B cell (primary cell): ENCODE measurements around the gene COL4A5. TPM values are rescaled to one million over a fixed set of nuclear protein-coding genes. Genes with fewer than 3 reads are reported as not detected.

ENCODE experiments used
- ATAC-seq: fragments of 200-7000 bp; cut with Tn5 transposase; one replicate; pipeline ENCODE4 v1.10.0; 2021; ENCODE audit warnings: low read depth, mild to moderate bottlenecking, moderate number of reproducible peaks, moderate library complexity
- CTCF ChIA-PET: fragments of 350-600 bp; sonication (Branson Sonifier 250); formaldehyde crosslinking; loops from one replicate; lab custom pipeline; 2021; ENCODE audit warnings: antibody characterized with exemption, inconsistent platforms; lab: Charles Lee
- POLR2A ChIA-PET: fragments of 350-600 bp; sonication (Branson Sonifier 250); formaldehyde crosslinking; loops from one replicate; lab custom pipeline; 2021; ENCODE audit warnings: antibody characterized with exemption; lab: Charles Lee
- DNase-seq: peaks from one replicate; pipeline ENCODE4 v3.0.0; 2013
- H2AFZ ChIP-seq: 2 replicates; pipeline ENCODE4 v1.6.1; 2012; ENCODE audit warnings: mild to moderate bottlenecking, low read depth, low read length; ENCODE audit not compliant: insufficient read depth, poor library complexity, severe bottlenecking
- H3K27ac ChIP-seq, 2 donors: 1 replicate in 1 of 2; 2 replicates in 1 of 2; pipeline ENCODE4 v1.5.1; 2012 to 2013; ENCODE audit warnings: low read length in 2 of 2, mild to moderate bottlenecking in 2 of 2, moderate library complexity in 1 of 2
- H3K27me3 ChIP-seq, 4 experiments: fragments of 200-600 bp in 1 of 4; sonication (generic) in 1 of 4; replicated peaks in 1 of 4; 1 replicate in 2 of 4; 2 replicates in 2 of 4; pipeline versions ENCODE4 v1.6.1 to v1.7.0; 2013 to 2016; ENCODE audit warnings: low read length in 3 of 4, mild to moderate bottlenecking in 2 of 4, mixed read lengths in 1 of 4, moderate library complexity in 1 of 4; ENCODE audit not compliant: insufficient read depth in 4 of 4, control insufficient read depth in 3 of 4; ENCODE audit errors: control extremely low read depth in 1 of 4
- H3K36me3 ChIP-seq, 2 experiments: replicated peaks in 1 of 2; 1 replicate in 1 of 2; 2 replicates in 1 of 2; pipeline versions ENCODE4 v1.6.1 to v1.7.1; 2013; ENCODE audit warnings: low read length in 1 of 2; ENCODE audit not compliant: insufficient read depth in 2 of 2, control insufficient read depth in 1 of 2; ENCODE audit errors: control extremely low read depth in 1 of 2, extremely low read depth in 1 of 2
- H3K4me1 ChIP-seq, 2 donors: fragments of 200-600 bp in 1 of 2; sonication (generic) in 1 of 2; 1 replicate in 1 of 2; 2 replicates in 1 of 2; pipeline versions ENCODE4 v1.5.1 to v1.6.1; 2013 to 2017; ENCODE audit warnings: low read length in 2 of 2; ENCODE audit not compliant: control insufficient read depth in 2 of 2, insufficient read depth in 2 of 2
- H3K4me2 ChIP-seq: replicated peaks from 2 replicates; pipeline ENCODE3; 2012; ENCODE audit warnings: mild to moderate bottlenecking, low read depth, low read length; ENCODE audit not compliant: poor library complexity, severe bottlenecking
- H3K4me3 ChIP-seq, 5 experiments: fragments of 200-600 bp in 1 of 5; sonication (generic) in 1 of 5; 1 replicate in 3 of 5; 2 replicates in 2 of 5; pipeline versions ENCODE4 v1.5.1 to v1.7.0; 2011 to 2016; ENCODE audit warnings: low read length in 4 of 5, mild to moderate bottlenecking in 4 of 5, low read depth in 2 of 5, control low read depth in 1 of 5, moderate library complexity in 1 of 5; ENCODE audit not compliant: insufficient read depth in 1 of 5; ENCODE audit errors: control extremely low read depth in 1 of 5, extremely low read depth in 1 of 5
- H3K79me2 ChIP-seq: fragments of 200-600 bp; sonication (generic); one replicate; pipeline ENCODE4 v1.6.0; 2016; ENCODE audit warnings: low read length; ENCODE audit not compliant: control insufficient read depth, insufficient read depth
- H3K9ac ChIP-seq: fragments of 200-600 bp; sonication (generic); 2 replicates; pipeline ENCODE4 v1.6.1; 2017; ENCODE audit warnings: mild to moderate bottlenecking, low read length, moderate library complexity
- H3K9me3 ChIP-seq, 3 donors: one replicate each; pipeline versions ENCODE4 v1.6.1 to v1.7.1; 2013; ENCODE audit warnings: low read length in 2 of 3; ENCODE audit not compliant: control insufficient read depth in 2 of 3, insufficient read depth in 1 of 3; ENCODE audit errors: control extremely low read depth in 1 of 3
- H4K20me1 ChIP-seq: 2 replicates; pipeline ENCODE4 v1.6.0; 2012; ENCODE audit warnings: mild to moderate bottlenecking, low read length; ENCODE audit not compliant: insufficient read depth, control insufficient read depth, poor library complexity, severe bottlenecking
- H3K27ac Mint-ChIP-seq: one replicate; pipeline ENCODE4 v1.8.0; 2021; ENCODE audit warnings: mixed read lengths
- H3K27me3 Mint-ChIP-seq: one replicate; pipeline ENCODE4 v1.8.0; 2021; ENCODE audit warnings: mixed read lengths
- H3K4me1 Mint-ChIP-seq: one replicate; pipeline ENCODE4 v1.8.0; 2021; ENCODE audit warnings: mixed read lengths
- H3K4me3 Mint-ChIP-seq: one replicate; pipeline ENCODE4 v1.8.0; 2021; ENCODE audit warnings: mixed read lengths
- H3K9me3 Mint-ChIP-seq: one replicate; pipeline ENCODE4 v1.8.0; 2022; ENCODE audit warnings: mixed read lengths; ENCODE audit not compliant: insufficient read depth
- CTCF ChIP-seq: fragments of 200-600 bp; IDR thresholded peaks from one replicate; pipeline ENCODE4 v1.8.0; 2022; ENCODE audit warnings: antibody characterized with exemption, mild to moderate bottlenecking
- EZH2 ChIP-seq: IDR thresholded peaks from 2 replicates; pipeline ENCODE4 v1.6.1; 2012; ENCODE audit warnings: borderline replicate concordance, low read depth, mild to moderate bottlenecking, moderate library complexity, low read length; ENCODE audit not compliant: insufficient read depth, poor library complexity, severe bottlenecking
- WGBS: methylation state at CpG from one replicate; pipeline ENCODE4 v1.1.5; 2013; ENCODE audit warnings: missing lambda C conversion rate; ENCODE audit not compliant: insufficient coverage; 5-methylcytosine and 5-hydroxymethylcytosine counted together
- intact Hi-C: fragments of 100-400 bp; cut with micrococcal nuclease; formaldehyde crosslinking; loops from one replicate; pipeline ENCODE4 v1.10.0; 2022
- polyA plus RNA-seq: library from polyadenylated mRNA; depleted of rRNA; stranded (reverse); fragments of >200 nt; gene quantifications from 2 replicates; pipeline ENCODE4 v1.2.3, GENCODE V29; 2012
- total RNA-seq, 2 donors: library from RNA; stranded (reverse); fragments of 120-200 nt in 1 of 2; gene quantifications; 1 replicate in 1 of 2; 2 replicates in 1 of 2; pipeline versions ENCODE4 v1.2.3 to v1.2.4, GENCODE V29; 2013 to 2022

COL4A5 gene
- total and polyA plus RNA-seq, 2 donors (not counting 1 experiment from before 2014, with no cell fraction given) = not detected

DNA sequence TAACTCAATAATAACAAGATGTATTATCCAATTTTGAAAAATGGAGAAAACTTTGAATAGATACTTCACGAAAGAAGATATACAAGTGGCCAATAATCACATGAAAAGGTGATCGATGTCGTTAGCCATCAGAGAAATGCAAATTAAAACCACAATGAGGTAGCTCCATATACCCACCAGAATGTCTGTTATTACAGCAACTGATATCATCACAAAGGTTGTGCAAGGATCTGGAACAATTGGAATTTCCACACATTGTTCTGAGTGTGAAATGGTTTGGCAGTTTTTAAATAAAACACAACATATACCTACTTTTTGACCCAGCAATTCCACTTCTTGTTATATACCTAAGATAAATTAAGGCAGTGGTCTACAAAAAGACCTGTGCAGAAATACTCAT, 225.1 kb downstream of the COL4A5 start:
- Histone ChIP-seq H4K20me1 (no peaks in the 10 kb centered on the region), H3K36me3 (no peaks in the 10 kb centered on the region), H3K4me1 (no peaks in the 10 kb centered on the region), H3K27ac (no peak overlapping the region), H3K4me2 (no peak overlapping the region), H3K27me3 (no peaks in the 10 kb centered on the region), H2AFZ (no peak overlapping the region), H3K4me3 (no peak overlapping the region), H3K9me3 (no peaks in the 10 kb centered on the region), H3K9ac (no peak overlapping the region), H3K79me2 (no peaks in the 10 kb centered on the region)
- H3K27me3 Mint-ChIP-seq = no peaks in the 10 kb centered on the region
- intact Hi-C loops = no loop called here
- no peaks in the 10 kb centered on the region for H3K4me1 Mint-ChIP-seq
- POLR2A ChIA-PET = no interaction called here
- H3K27ac Mint-ChIP-seq = no peak overlapping the region
- no CpG with 5 or more reads among the region's 3 CpGs for WGBS
- TF ChIP-seq CTCF (no peak), EZH2 (no peak)
- H3K4me3 Mint-ChIP-seq = no peak overlapping the region
- no peaks in the 10 kb centered on the region for H3K9me3 Mint-ChIP-seq
- CTCF ChIA-PET = no interaction called here
- ATAC-seq (no peak), DNase-seq (no peak)

DNA sequence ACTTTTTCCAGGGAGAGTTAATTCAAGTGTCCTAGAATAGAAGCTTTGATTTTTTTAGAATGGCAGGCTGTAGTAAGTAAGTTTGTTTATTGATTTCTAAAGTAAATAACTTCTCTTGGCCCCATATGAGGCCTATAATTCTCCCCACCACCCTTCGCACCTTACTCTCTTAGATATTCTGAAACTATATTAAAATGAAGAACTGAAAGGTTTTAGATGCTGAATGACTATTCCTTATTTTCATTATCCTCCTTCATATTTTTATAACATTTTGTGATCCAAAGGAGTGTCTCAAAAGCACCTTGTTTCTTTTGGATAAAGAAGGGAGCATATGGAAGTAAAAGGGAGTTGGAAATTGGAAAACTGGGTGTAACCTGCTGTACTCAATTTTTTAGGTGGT, 226.5 kb downstream of the COL4A5 start:
- Histone ChIP-seq H3K4me2 (no peak overlapping the region), H3K27me3 (no peaks in the 10 kb centered on the region), H3K27ac (no peak overlapping the region), H3K79me2 (no peaks in the 10 kb centered on the region), H2AFZ (no peak overlapping the region), H3K4me3 (no peak overlapping the region), H3K9me3 (no peaks in the 10 kb centered on the region), H3K4me1 (no peaks in the 10 kb centered on the region), H3K9ac (no peak overlapping the region), H3K36me3 (no peaks in the 10 kb centered on the region), H4K20me1 (no peaks in the 10 kb centered on the region)
- no peak for ATAC-seq
- ChIA-PET POLR2A (no interaction called here), CTCF (no interaction called here)
- no peaks in the 10 kb centered on the region for H3K27me3 Mint-ChIP-seq
- intact Hi-C loops = no loop called here
- H3K4me1 Mint-ChIP-seq = no peaks in the 10 kb centered on the region
- WGBS = no CpG with 5 or more reads among the region's 1 CpG
- DNase-seq = no peak
- no peak overlapping the region for H3K27ac Mint-ChIP-seq
- no peak overlapping the region for H3K4me3 Mint-ChIP-seq
- TF ChIP-seq CTCF = no peak
- TF ChIP-seq EZH2 = no peak
- no peaks in the 10 kb centered on the region for H3K9me3 Mint-ChIP-seq
